GM12864 (cell line): ENCODE data around the gene AKAP8L.
A peak's percentile ranks its signal among the peaks of the same experiment; 100 is the strongest.

Experiments used
- DNase-seq: peaks from one replicate; pipeline ENCODE4 v3.0.0-alpha.2; 2011; ENCODE audit warnings: low read depth
- H3K4me3 ChIP-seq: 2 replicates; pipeline ENCODE4 v1.5.1; 2011; ENCODE audit warnings: mild to moderate bottlenecking, low read depth, low read length, control low read depth
- TF ChIP-seq, protein P1 (sequence below): IDR thresholded peaks from 2 replicates; pipeline ENCODE4 v1.5.1; 2011; ENCODE audit warnings: low read depth, mild to moderate bottlenecking, moderate library complexity, low read length, control low read depth, inconsistent platforms; ENCODE audit errors: missing control alignments

The AKAP8L gene

DNA sequence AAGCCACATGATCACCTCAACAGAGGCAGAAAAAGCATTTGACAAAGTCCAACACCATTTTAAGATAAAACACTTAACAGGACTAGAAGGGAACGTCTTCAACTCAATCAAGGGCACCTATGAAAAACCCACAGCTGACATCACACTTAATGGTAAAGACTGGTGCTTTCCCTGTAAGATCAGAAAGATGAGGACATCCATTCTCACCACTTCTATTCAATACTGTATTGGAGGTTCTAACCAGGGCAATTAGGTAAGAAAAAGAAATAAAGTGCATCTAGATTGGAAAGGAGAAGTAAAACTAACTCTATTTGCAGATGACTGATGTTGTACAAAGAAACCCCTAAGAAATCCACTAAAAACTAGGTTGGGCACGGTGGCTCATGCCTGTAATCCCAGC, 28.0 kb downstream of the AKAP8L start:
- DNase-seq: no peak
- no peak overlapping the region for H3K4me3 ChIP-seq
- TF ChIP-seq, protein P1, sequence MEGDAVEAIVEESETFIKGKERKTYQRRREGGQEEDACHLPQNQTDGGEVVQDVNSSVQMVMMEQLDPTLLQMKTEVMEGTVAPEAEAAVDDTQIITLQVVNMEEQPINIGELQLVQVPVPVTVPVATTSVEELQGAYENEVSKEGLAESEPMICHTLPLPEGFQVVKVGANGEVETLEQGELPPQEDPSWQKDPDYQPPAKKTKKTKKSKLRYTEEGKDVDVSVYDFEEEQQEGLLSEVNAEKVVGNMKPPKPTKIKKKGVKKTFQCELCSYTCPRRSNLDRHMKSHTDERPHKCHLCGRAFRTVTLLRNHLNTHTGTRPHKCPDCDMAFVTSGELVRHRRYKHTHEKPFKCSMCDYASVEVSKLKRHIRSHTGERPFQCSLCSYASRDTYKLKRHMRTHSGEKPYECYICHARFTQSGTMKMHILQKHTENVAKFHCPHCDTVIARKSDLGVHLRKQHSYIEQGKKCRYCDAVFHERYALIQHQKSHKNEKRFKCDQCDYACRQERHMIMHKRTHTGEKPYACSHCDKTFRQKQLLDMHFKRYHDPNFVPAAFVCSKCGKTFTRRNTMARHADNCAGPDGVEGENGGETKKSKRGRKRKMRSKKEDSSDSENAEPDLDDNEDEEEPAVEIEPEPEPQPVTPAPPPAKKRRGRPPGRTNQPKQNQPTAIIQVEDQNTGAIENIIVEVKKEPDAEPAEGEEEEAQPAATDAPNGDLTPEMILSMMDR: no peak

DNA sequence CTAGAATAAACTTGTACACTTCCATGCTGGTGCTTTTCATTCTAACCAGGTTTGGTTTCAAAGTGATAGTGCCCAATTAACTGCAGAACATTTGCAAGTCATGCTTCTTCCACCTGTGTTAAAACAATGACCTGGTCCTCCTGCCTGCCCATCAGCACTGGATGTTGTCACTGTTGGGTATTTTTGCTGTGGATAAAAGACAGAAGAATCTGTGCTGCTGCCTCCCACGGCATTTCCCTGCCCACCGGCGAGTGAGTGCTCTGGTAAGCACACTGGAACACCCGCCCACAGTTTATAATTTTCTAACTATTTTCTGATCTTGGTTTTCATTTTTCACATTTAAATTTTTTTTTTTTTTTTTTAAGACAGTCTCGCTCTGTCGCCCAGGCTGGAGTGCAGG, 36.9 kb downstream of the AKAP8L start:
- H3K4me3 ChIP-seq: no peak overlapping the region
- DNase-seq: no peak
- TF ChIP-seq, protein P1: no peak

DNA sequence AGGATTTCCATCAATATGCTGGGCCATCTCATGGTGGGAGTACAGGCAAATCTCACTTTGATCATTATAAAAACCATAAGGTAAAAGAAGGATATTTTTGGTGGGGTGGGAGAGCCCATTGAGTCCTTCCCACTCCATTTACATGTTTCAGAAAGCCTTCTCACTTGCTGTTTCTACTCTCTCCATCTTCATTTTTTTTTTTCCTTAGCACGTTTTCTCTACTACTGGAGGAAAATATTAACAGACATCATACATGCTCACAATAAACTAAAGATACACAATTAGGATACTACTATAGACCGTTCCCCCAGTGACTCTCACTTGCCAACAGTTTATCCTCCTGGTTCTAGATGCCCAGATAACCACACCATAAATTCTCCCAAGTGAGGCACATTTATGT, 37.4 kb downstream of the AKAP8L start:
- TF ChIP-seq, protein P1: no peak
- DNase-seq: no peak

DNA sequence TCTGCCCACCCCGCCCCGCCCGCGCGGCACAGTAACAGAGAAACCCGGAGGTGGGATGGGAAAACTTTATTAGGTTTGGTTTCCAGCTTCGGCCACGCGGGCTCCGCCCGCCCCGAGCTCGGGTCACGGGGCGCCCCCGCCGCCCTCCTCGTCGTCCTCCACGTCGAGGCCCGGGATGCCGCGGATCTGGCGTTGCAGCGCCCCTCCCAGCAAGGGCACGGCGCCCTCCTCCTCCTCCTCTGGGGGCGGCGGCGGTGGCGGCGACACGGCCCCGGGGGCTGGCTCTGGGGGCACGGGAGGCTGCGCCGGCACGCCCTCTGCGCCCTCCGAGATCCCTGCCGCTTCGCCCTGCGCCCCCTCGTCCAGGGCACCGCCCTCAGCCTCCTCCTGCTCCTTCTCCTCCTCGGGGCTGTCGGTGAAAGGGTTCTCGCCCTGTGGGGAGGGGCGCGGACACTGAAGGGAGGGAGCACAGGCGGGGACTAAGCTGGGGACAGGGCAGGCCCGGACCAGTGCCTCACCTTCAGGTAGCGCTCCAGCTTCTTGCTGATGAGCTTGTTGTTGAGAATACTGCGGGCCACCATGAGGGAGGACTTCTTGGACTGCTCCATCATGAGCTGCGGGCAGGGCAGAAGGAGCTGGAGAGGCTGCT, 38.7 kb downstream of the AKAP8L start:
- peak; percentile 19 for DNase-seq
- peak overlapping the region; percentile 80 for H3K4me3 ChIP-seq
- TF ChIP-seq, protein P1: no peak

More for the DNA sequence above, 37.4 kb downstream of the AKAP8L start:
- no peak overlapping the region for H3K4me3 ChIP-seq

DNA sequence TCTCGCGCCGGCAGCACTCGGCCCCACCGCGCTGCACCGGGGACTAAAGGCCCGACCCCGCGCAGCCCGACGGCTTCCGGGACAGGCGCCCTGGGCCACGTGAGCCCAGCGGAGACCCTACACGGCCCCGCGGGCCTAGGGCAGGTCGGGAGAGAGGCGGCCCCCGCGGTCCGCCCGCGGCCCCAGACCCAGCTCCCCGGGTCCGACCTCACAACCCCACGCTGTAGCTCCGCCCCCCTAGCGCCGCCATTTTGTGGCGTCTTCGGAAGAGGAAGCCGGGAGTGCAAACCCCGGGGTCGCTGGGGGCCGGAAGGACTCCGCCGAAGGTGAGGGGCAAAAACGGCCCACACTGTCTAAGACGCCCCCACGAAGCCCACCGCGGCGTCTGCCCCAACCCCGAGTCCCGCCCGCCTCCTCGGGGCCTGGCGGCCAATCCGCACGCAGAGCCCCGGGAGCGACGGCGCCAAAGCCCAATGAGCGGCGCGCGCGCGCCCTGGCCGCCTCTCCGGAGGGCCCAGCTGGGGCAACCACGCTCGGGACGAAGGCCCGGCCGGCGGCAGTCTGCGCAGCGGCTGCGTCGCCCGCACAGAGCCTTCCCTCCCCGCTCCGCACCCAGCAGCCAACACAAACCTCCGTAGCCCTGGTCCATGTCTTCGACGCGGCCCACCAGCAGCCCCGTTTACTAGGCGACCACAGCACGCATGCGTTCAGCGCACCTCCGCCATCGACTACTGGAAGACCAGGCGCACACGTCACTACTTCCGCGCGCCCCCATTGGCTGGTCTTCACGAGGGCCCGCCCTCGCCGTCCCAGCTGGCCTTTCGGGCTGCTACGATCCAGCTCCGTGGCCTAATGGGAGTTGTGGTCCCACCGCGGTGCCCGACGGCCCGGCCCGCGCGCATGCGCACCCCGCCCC, 39.4 kb downstream of the AKAP8L start, which contains the start of gene AKAP8:
Gene AKAP8, minus strand, starts transcription at position 705 of the 916 bp plus-strand sequence. Its CDS starts 56 bp downstream, at position 649.
- DNase-seq: peak; percentile 94
- TF ChIP-seq, protein P1: no peak
- peak within 1 kb of the TSS; percentile 80 for H3K4me3 ChIP-seq

DNA sequence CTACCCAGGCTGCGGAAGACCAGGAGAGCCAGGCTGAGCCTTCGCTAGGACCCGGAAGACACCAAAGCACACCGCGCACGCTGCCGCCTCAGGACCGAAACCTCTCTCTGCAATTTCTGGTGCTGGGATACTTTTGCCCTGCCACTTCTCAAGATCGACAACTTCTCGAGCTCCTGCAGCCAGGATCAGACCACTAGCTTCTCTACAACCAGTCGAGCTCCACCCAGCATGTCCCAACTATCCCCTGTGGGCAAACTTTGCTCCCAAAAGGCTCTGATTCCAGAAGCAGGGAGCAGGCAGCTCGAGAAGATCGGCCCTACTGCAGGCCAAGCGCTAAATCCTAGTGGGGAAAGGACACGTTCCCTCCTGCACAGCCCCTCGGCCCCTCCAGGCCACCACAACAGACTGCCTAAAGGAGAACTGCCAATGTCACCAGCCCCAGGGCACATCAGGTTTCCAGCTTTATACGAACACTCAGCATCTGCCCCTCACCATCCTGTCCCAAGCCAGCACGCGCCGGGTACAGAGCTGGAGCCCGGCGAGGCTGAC, 40.2 kb downstream of the AKAP8L start:
- DNase-seq: peak; percentile 36
- peak overlapping the region; percentile 74 for H3K4me3 ChIP-seq
- TF ChIP-seq, protein P1: no peak
